Testis (tissue), 3 donors: ENCODE measurements around the gene EMC6. TPM values are rescaled to one million over a fixed set of nuclear protein-coding genes. Genes with fewer than 3 reads are reported as not detected.

Experiments used
- DNase-seq: peaks from one replicate; pipeline ENCODE4 v3.0.0-alpha.2; 2019
- H3K27ac ChIP-seq, 2 donors: fragments of 200-600 bp; sonication (generic); one replicate each; pipeline ENCODE4 v1.5.1; 2019
- H3K27me3 ChIP-seq: fragments of 200-600 bp; sonication (generic); one replicate; pipeline ENCODE4 v1.5.1; 2019
- H3K36me3 ChIP-seq: fragments of 200-600 bp; sonication (generic); one replicate; pipeline ENCODE4 v1.5.1; 2017; ENCODE audit warnings: low read depth; ENCODE audit errors: missing control alignments
- H3K4me1 ChIP-seq: fragments of 200-600 bp; sonication (generic); one replicate; pipeline ENCODE4 v1.5.1; 2019
- H3K4me3 ChIP-seq, 2 donors: fragments of 200-600 bp; sonication (generic); one replicate each; pipeline ENCODE4 v1.5.1; 2017 to 2019
- H3K9me3 ChIP-seq: fragments of 200-600 bp; sonication (generic); one replicate; pipeline ENCODE4 v1.5.1; 2017
- CTCF ChIP-seq, 3 experiments: fragments of 450-650 bp in 2 of 3; fragments of 200-600 bp in 1 of 3; sonication (generic) in 1 of 3; IDR thresholded peaks; one replicate each; pipeline ENCODE4 v1.5.1; 2016 to 2019; ENCODE audit warnings: antibody characterized with exemption in 3 of 3, mild to moderate bottlenecking in 2 of 3, moderate library complexity in 1 of 3
- POLR2A ChIP-seq: fragments of 450-650 bp; IDR thresholded peaks from one replicate; pipeline ENCODE4 v1.6.1; 2017; ENCODE audit warnings: antibody characterized with exemption, mild to moderate bottlenecking, moderate library complexity
- WGBS, 2 donors: methylation state at CpG; one replicate each; pipeline ENCODE4 v1.1.5; 2018; 5-methylcytosine and 5-hydroxymethylcytosine counted together
- intact Hi-C: fragments of 100-400 bp; cut with DNase I; formaldehyde crosslinking; loops from one replicate; pipeline ENCODE4 v1.15.1; 2023; ENCODE audit warnings: low total_unique reads
- polyA plus RNA-seq: library from polyadenylated mRNA; stranded (reverse); fragments of 350-450 nt; fragmentation: Illumina TruSeq; extraction: RNeasy Lipid Tissue Mini Kit (QIAGEN cat#74804); gene quantifications from one replicate; pipeline ENCODE4 v1.2.3, GENCODE V29; 2014; ENCODE audit warnings: low read depth, low replicate concordance; ENCODE audit not compliant: insufficient read depth
- total RNA-seq, 2 donors: library from RNA; depleted of rRNA; stranded (reverse); fragments of >200 nt; gene quantifications; one replicate each; pipeline ENCODE4 v1.2.3, GENCODE V29; 2016

Gene EMC6
- total and polyA plus RNA-seq, 3 donors from 2014 or later: 39.0 to 74.1 (median 46.5) TPM

GRCh38 chr17:3626831-3627768 lies 41.5 kb upstream of the EMC6 start:
- Histone ChIP-seq H3K4me3 (no peak overlapping the region), H3K4me1 (peaks cover 19% of the 10 kb centered on the region), H3K27ac (peak overlapping the region in 1 of 2 donors; percentile 36), H3K36me3 (no peaks in the 10 kb centered on the region), H3K9me3 (no peaks in the 10 kb centered on the region), H3K27me3 (no peaks in the 10 kb centered on the region)
- TF ChIP-seq POLR2A: no peak
- TF ChIP-seq CTCF (IDR thresholded peaks at IDR 0.05): no peak
- intact Hi-C loops: no loop called here
- DNase-seq: no peak
- WGBS, 2 donors: 62 to 68% methylated on average over 16 of the region's 16 CpGs

GRCh38 chr17:3627769-3628167 lies 40.8 kb upstream of the EMC6 start:
- H3K4me1 ChIP-seq: peaks cover 19% of the 10 kb centered on the region
- intact Hi-C loops: no loop called here
- TF ChIP-seq CTCF (IDR thresholded peaks at IDR 0.05): no peak
- TF ChIP-seq POLR2A: no peak
- H3K27me3 ChIP-seq: no peaks in the 10 kb centered on the region
- H3K4me3 ChIP-seq: no peak overlapping the region
- DNase-seq: peak; percentile 69
- H3K36me3 ChIP-seq: no peaks in the 10 kb centered on the region
- peak overlapping the region in 1 of 2 donors; percentile 36 for H3K27ac ChIP-seq
- WGBS, 2 donors: 40 to 57% methylated on average over 11 of the region's 11 CpGs
- no peaks in the 10 kb centered on the region for H3K9me3 ChIP-seq

- intact Hi-C loops: no loop called here
- no peaks in the 10 kb centered on the region for H3K27me3 ChIP-seq
- no peak for DNase-seq
- H3K4me1 ChIP-seq: peaks cover 26% of the 10 kb centered on the region
- no peaks in the 10 kb centered on the region for H3K36me3 ChIP-seq
- H3K27ac ChIP-seq: no peak overlapping the region
- no peaks in the 10 kb centered on the region for H3K9me3 ChIP-seq
- no peak overlapping the region for H3K4me3 ChIP-seq
- no peak for TF ChIP-seq CTCF (IDR thresholded peaks at IDR 0.05)
- no peak for TF ChIP-seq POLR2A
- WGBS, 2 donors: 63 to 84% methylated on average over 10 of the region's 10 CpGs
Measured at GRCh38 chr17:3630781-3631180, 37.8 kb upstream of the EMC6 start.

- TF ChIP-seq CTCF (IDR thresholded peaks at IDR 0.05): no peak
- TF ChIP-seq POLR2A: no peak
- H3K27me3 ChIP-seq: no peaks in the 10 kb centered on the region
- H3K27ac ChIP-seq: no peak overlapping the region
- DNase-seq: no peak
- H3K4me1 ChIP-seq: peaks cover 22% of the 10 kb centered on the region
- no peak overlapping the region for H3K4me3 ChIP-seq
- H3K36me3 ChIP-seq: no peaks in the 10 kb centered on the region
- WGBS, 2 donors: 81 to 90% methylated on average over 5 to 7 of the region's 7 CpGs
- intact Hi-C loops: no loop called here
- H3K9me3 ChIP-seq: no peaks in the 10 kb centered on the region
Measured at GRCh38 chr17:3632287-3632686, 36.3 kb upstream of the EMC6 start.
